Measurements from ENCODE around the gene ARHGAP26.

ARHGAP26 gene

DNA sequence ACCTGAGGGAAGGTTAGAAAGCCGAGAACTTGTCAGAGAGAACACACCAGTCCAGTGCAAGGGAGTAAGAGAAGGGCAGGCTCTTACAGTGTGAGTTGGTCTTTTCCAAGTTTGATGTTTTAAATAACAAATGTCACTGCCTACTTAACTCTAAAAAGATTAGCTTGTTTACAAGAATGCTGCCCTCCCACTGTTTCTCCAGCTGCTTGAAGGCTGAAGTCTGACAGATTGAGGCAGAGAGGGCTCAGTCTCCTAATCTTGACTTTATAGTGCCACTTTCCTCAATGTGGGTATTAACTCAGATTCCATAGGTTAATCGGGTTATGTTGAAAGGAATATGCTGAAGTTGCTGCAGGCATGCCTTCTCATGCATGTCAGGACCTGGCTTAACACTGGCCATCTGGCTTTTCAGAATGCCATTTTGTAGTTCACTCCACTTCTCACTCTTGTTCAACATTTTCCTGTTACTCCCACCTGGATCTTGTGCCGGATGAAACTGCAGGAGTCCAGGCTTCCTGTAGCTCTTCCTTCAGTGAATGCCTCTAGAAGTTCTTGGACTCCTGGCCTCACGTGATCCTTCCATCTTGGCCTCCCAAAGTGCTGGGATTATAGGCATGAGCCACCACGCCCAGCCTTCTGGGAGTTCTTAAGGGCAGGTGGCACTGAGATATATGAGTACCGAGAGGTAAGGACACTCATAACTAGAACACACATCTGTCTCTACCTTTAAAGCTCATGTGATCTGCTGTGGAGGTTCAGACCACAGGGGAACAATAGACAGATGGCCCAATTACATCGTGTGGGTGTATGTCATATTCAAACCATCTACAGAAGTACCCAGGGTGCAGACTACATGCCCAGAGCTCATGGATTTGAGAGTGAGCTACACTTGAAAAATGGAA lies 249.7 kb downstream of the ARHGAP26 start:
- no peak for TF ChIP-seq POLR2A (IDR thresholded peaks at IDR 0.05; ENCODE audit: low read depth, low read length)
- FAIRE-seq (no peak), DNase-seq (ENCODE audit: insufficient read length, low spot score) (no peak)

DNA sequence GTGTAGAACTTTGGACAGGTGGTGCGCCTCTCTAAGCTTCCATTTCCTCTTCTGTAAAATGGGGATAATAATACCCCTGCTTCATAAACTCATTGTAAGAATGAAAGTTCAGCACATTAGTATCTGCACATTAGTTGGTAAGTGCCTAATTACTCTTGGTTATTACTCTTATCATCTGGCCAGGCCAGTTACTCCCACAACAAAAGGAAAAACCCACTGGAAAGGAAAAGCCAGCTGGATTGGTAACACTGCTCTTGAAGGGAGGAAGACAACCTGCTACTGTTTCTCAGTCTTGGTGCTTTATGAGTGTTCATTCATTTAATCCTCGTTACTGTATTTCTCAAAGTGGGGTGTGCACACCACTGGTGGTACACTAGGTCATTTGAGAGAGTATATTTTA lies 251.4 kb downstream of the ARHGAP26 start:
- FAIRE-seq (no peak), DNase-seq (ENCODE audit: insufficient read length, low spot score) (no peak)
- TF ChIP-seq POLR2A (IDR thresholded peaks at IDR 0.05; ENCODE audit: low read depth, low read length) = no peak

DNA sequence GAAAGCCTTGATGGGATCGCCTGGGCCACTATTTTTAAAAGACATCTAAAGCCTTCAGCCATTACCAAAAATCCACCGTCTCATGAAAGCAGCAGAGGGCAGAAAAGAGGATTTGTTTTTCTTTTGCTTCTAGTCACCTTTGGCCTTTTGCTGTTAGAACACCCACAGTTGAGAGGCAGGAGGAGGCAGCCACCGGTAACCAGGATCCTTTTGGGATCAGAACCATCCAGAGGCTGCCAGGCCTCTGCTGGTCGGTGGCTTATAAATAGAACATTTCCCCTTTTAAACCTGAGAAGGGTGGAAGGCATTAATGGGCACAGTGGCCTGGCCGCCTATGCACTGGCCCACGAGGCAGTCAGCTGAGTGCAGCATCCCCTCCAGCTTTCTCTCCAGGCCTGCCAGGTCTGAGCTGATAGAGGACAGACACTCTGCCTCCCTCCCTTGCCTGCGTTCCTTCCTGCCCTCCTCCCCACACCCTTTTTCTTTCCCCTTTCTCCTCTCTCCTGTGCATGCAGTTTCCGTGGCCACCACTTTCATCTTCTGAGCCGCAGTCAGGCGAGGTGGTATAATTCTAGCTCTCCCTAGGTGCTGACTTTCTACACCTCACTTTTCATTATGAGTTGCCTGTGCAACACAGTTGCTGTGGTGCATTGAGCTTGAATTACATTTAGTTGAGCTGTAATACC lies 253.4 kb downstream of the ARHGAP26 start:
- FAIRE-seq = no peak

DNA sequence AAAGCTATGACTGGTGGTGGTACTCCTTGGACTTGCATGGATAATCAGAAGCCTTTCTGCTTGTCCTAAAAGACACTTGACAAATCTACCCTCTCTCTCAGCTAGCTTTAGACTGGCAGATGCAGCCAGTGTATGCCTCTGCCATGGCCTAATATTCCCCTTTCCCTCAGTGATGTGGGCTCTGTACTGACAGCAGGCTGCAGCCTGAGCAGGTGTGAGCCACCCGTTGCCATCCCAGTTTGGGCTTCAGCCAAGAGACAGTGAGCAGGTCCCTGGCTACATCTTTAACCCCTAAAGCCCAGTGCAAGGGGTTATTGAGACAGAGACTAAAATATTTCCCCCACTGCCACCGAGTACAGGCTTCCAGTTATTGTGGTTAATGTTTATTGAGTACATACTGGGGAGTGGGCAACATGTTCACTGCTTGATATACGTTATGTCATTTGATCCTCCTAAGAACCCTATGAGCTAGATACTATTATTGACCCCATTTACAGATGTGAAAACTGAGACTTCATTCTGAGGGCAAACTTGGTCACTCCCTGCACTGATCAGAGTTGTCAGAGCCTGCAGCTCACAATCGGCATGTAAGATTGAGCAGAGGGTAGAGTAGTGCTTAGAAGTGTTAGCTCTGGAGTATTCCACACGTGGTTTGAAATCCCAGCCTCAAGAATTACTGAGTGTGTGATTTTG lies 254.2 kb downstream of the ARHGAP26 start:
- no peak for TF ChIP-seq POLR2A (IDR thresholded peaks at IDR 0.05; ENCODE audit: low read depth, low read length)
- DNase-seq (ENCODE audit: insufficient read length, low spot score) = no peak

More for the DNA sequence above, 253.4 kb downstream of the ARHGAP26 start:
- no peak for TF ChIP-seq POLR2A (IDR thresholded peaks at IDR 0.05; ENCODE audit: low read depth, low read length)
- no peak for DNase-seq (ENCODE audit: insufficient read length, low spot score)

DNA sequence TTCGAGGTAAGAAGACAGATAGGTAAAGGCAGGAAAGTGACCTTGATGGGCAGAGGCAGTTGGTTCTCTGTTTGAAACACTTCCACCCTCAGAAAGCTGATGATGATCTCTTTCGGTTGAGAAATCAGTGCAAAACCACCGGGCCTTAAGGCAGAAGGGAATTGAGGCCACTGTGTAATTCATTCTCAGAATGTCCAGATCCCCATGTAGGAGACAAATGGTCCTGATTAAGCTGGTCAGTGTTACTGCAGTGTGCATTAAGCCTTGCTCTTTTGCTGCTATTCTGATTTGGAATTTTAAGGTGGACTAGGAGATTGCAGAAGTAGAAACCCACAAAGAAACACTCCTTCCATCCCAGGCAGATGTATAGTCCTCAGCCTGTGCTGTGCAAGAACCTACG lies 255.2 kb downstream of the ARHGAP26 start:
- no peak for DNase-seq (ENCODE audit: insufficient read length, low spot score)
- no peak for FAIRE-seq
- TF ChIP-seq POLR2A (IDR thresholded peaks at IDR 0.05; ENCODE audit: low read depth, low read length) = no peak

More for the DNA sequence above, 254.2 kb downstream of the ARHGAP26 start:
- no peak for FAIRE-seq

DNA sequence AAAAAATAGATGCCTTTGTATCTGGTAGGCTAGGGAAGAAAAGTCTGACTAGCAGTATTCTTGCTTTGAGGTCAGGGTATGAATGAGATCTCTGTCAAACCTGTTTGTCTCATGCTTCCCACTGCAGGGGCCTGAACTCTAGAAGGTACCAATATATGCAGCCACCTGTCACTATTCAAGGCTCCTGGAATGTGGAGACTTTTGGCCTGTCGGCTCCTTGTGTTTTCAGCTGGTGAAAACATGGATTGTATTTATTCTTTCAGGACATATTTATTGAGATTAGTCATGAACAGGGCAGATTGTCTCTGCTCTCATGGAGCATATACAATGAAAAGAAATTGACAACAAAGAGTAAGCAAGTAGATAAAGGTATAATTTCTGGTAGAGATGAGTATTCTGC lies 255.8 kb downstream of the ARHGAP26 start:
- FAIRE-seq (no peak), DNase-seq (ENCODE audit: insufficient read length, low spot score) (no peak)
- no peak for TF ChIP-seq POLR2A (IDR thresholded peaks at IDR 0.05; ENCODE audit: low read depth, low read length)

DNA sequence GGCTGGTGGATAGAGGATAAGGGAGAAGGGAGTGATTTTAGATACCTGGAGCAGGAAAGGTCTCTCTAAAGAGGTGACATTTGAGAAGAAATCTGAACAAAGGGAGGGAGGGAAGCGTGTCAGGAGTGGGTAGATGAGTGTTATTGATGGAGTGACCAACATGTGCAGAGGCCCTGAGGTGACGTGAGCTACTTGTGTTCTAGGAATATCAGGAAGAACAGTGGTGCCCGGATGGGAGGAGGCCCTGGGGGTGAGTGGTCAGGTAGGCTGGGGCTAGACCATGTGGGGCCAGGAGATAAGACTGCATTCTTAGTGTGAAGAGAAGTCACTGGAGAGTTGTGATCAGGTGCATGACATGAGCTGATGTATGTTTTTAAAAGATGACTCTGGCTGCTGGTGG lies 256.2 kb downstream of the ARHGAP26 start:
- no peak for FAIRE-seq
- no peak for DNase-seq (ENCODE audit: insufficient read length, low spot score)

DNA sequence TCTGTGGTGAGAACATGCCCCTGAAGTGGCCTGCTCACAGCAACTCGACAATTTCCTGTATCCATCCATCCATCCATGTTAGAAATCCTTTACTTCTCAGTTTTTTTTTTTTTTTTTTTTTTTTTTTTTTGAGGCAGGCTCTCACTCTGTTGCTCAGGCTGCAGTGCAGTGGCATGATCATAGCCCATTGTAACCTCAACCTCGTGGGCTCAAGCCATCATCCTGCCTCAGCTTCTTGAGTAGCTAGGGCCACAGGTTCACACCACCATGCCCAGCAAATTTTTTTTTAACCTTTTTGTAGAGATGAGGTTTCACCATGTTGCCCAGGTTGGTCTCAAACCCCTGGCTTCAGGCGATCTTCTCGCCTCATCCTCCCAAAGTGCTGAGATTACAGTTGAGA lies 259.1 kb downstream of the ARHGAP26 start:
- FAIRE-seq = no peak
- TF ChIP-seq POLR2A (IDR thresholded peaks at IDR 0.05; ENCODE audit: low read depth, low read length) = no peak
- no peak for DNase-seq (ENCODE audit: insufficient read length, low spot score)

More for the DNA sequence above, 256.2 kb downstream of the ARHGAP26 start:
- TF ChIP-seq POLR2A (IDR thresholded peaks at IDR 0.05; ENCODE audit: low read depth, low read length) = no peak

DNA sequence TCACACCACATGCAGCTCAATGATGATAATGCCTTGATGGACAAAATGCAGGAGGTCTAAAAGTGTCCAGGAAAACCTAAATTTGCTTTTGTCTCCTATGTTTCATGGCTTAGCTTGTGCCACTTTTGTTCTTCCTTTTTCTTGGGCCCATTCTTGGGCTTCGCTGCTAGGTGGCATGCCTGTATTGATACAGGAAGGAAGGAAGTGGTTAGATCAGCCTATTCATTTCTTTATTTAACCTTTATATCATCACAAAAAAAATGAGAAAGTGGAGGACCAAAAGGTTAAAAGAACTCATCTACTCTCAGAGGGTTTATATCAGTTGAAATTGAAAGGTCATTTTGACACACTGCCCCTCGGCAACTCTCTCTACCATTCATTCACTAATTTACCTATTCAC lies 260.2 kb downstream of the ARHGAP26 start:
- TF ChIP-seq POLR2A (IDR thresholded peaks at IDR 0.05; ENCODE audit: low read depth, low read length) = no peak
- DNase-seq (ENCODE audit: insufficient read length, low spot score) (no peak), FAIRE-seq (no peak)

DNA sequence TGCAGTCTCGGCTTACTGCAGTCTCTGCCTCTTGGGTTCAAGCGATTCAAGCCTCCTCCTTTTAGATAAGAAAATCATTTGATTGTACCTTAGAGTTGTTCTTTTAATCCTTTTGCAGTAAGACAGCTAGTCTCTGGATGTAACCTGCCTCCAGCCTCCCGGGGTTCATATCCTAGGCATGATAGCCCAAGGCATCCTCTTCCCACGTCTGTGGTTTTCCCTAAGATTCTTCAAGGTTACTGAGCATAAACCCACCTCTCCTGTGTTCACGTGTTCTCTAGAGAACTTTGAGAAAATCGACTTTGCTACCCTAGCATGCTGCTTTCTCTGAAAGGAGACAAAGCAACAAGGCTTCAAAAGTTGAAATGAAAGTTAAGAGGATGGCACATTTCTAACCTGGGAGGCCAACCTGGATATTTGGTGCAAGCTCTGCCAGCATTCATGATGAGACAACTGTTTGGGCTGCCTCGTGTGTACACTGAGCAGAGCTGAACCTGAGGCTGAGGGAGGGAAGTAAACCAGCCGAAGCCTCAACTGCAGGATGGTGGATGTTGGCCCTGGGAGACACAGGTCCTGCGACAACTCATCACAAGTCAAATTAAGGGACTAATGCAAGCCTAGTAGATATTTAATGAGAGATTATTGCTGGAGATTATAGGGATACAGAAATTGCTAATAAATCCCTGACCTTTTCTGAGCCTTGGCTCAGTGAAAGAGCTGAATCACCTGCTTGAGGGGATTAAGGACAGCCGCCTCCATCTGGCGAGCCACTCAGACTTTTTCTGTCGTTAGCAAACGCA lies 261.8 kb downstream of the ARHGAP26 start:
- DNase-seq (ENCODE audit: insufficient read length, low spot score) (no peak), FAIRE-seq (no peak)
- TF ChIP-seq POLR2A (IDR thresholded peaks at IDR 0.05; ENCODE audit: low read depth, low read length) = no peak

DNA sequence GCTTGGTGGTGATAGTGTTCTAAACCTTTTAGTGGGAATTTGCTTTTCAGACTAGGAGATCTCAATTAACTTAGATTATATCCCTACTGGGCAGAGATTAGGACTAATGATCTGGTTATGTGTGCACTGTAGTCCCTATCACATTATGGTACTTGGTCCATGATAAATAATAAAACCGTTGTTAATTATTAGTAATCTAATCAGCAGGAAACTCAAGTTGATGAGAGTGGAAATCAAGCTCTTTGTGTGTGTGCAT lies 262.3 kb downstream of the ARHGAP26 start:
- TF ChIP-seq POLR2A (IDR thresholded peaks at IDR 0.05; ENCODE audit: low read depth, low read length) = no peak
- FAIRE-seq (no peak), DNase-seq (ENCODE audit: insufficient read length, low spot score) (no peak)

DNA sequence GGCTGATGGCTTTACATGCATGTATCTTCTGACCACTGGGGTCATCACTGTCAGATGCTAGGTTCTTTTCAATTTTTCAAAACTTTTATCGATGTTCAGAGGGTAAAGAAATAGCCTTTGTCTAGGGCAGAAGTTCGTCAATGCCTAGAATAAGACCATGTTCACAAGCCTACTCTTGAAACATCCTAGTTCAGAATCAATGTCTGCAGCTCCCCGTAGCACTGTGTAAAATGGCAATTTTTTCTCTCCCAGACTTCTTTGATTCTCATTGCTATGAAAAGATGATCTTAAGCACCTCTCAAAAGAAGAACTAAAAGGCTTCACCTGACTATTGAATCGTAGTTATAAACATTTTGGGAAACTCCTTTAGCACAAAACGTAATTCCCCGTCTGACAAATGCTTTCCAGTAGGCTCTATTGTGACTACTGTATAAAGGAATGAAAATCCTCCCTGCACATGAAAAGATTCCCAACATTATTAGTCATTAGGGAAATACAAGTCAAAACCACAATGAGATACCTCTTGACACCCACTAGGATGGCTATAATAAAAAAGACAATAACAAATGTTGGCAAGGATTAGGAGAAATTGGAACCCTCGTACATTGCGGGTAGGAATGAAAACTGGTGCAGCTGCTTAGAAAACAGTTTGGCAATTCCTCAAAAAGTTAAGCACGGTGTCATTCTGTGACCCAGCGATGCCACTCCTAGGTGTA lies 263.5 kb downstream of the ARHGAP26 start:
- FAIRE-seq = peak; percentile 80
- peak; percentile 48 for DNase-seq (ENCODE audit: insufficient read length, low spot score)
- TF ChIP-seq POLR2A (IDR thresholded peaks at IDR 0.05; ENCODE audit: low read depth, low read length) = no peak
